ENCODE results near the gene GALNT17. TPM values are rescaled to one million over a fixed set of nuclear protein-coding genes. Genes with fewer than 3 reads are reported as not detected.
"Not testable (repeated sequence)": the region's sequence is repeated elsewhere in the genome, so short reads cannot be mapped to it uniquely, and the experiment has no call there.

Gene GALNT17
- total RNA-seq, 2 donors from 2014 or later: not detected

DNA sequence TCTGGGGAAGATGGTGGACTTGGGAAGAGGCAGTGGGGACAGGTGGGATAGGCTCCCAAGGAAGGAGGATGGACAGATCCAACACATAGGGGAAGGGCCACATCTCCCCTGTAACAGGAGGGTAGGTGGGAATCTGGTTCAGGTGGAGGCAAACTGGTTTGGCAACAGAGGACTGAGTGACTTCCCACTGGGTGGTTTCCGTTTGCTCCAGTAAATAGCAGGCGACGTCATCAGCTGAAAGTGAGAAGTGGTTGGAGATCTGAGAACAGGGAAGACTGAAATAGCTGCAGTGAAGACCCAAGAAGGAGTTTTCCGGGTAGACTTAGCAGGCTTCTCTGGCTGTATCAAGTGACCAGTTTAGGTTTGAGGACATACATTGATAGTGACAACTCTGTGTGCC is 504.4 kb downstream of the GALNT17 start:
- Mint-ChIP-seq H3K27me3 (no peaks in the 10 kb centered on the region), H3K27ac (no peak overlapping the region), H3K36me3 (ENCODE audit: low read depth) (no peaks in the 10 kb centered on the region), H3K4me1 (no peaks in the 10 kb centered on the region), H3K4me3 (no peak overlapping the region)
- DNase-seq (no peak), ATAC-seq (no peak)
- H3K9me3 ChIP-seq (ENCODE audit: control insufficient read depth, low read length, poor library complexity, severe bottlenecking): no peaks in the 10 kb centered on the region

DNA sequence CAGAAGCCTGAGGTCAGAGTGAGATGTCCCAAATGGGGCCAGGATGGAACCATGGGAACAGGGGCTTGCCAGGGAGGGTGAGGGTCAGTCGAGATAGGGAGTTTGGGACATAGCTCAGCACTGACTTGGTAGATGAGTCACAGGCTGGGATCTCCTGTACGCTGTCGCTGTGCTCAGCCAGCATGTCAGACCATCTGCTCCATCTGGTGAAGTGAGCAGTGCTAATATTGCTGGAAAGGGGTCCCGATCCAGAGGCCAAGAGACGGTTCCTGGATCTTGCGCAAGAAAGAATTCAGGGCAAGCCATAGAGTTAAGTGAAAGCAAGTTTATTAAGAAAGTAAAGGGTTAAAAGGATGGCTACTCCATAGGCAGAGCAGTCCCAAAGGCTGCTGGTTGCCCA is 505.6 kb downstream of the GALNT17 start:
- ATAC-seq: no peak
- no peak for DNase-seq
- Mint-ChIP-seq H3K36me3 (ENCODE audit: low read depth) (no peaks in the 10 kb centered on the region), H3K27me3 (no peaks in the 10 kb centered on the region), H3K4me1 (no peaks in the 10 kb centered on the region), H3K27ac (no peak overlapping the region), H3K4me3 (no peak overlapping the region)
- H3K9me3 ChIP-seq (ENCODE audit: control insufficient read depth, low read length, poor library complexity, severe bottlenecking): no peaks in the 10 kb centered on the region

DNA sequence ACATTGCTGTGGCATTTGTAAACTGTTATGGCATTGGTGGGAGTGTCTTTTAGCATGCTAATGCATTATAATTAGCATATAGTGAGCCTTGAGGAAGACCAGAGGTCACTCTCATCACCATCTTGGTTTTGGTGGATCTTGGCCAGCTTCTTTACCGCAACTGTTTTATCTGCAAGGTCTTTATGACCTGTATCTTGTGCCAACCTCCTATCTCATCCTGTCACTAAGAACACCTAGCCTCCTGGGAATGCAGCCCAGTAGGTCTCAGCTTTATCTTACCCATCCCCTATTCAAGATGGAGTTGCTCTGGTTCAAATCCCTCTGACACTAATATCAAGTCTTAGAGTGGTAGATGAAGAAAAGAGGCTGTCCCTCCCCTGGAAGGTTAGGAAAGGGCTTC is 506.2 kb downstream of the GALNT17 start:
- no peaks in the 10 kb centered on the region for H3K4me1 Mint-ChIP-seq
- ATAC-seq: no peak

DNA sequence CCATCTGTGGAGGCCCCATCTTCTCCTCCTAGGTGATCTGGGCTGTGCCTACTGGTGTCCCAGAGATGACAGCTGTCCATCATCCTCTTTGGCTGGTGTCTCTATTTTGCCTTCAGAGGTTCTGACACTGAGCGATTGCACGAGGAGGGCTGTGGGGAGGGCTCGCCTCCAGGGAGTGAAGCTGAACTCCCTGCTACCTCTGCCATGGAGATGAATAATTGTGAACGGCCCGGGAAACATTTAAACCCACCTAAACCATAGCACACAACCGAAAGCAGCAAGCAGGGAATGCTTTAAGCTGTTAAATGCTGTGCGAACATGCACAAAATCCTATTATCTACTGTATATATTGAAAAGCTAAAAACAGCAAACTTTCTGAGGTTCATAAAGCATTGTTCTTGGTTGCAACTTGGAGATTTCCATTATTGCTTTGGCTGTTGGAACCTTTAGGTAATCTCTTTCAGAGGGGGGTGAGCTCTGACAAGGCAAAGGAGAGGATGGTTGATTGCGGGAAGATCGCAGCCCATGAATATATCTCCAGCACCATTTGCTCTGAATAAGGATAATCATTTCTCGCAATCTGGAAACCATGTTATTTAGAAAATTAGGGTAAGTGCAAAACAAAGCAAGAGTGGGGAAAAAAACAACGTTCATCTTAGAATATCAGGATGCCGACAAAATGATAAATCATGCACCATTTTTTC is 507.6 kb downstream of the GALNT17 start:
- H3K9me3 ChIP-seq (ENCODE audit: control insufficient read depth, low read length, poor library complexity, severe bottlenecking): no peaks in the 10 kb centered on the region
- Mint-ChIP-seq H3K36me3 (ENCODE audit: low read depth) (no peaks in the 10 kb centered on the region), H3K27ac (no peak overlapping the region), H3K27me3 (no peaks in the 10 kb centered on the region), H3K4me3 (no peak overlapping the region), H3K4me1 (no peaks in the 10 kb centered on the region)
- no peak for ATAC-seq
- DNase-seq: no peak

More for the DNA sequence above, 506.2 kb downstream of the GALNT17 start:
- no peak overlapping the region for H3K4me3 Mint-ChIP-seq
- no peak for DNase-seq
- H3K27ac Mint-ChIP-seq: no peak overlapping the region
- no peaks in the 10 kb centered on the region for H3K9me3 ChIP-seq (ENCODE audit: control insufficient read depth, low read length, poor library complexity, severe bottlenecking)
- H3K36me3 Mint-ChIP-seq (ENCODE audit: low read depth): no peaks in the 10 kb centered on the region
- H3K27me3 Mint-ChIP-seq: no peaks in the 10 kb centered on the region

DNA sequence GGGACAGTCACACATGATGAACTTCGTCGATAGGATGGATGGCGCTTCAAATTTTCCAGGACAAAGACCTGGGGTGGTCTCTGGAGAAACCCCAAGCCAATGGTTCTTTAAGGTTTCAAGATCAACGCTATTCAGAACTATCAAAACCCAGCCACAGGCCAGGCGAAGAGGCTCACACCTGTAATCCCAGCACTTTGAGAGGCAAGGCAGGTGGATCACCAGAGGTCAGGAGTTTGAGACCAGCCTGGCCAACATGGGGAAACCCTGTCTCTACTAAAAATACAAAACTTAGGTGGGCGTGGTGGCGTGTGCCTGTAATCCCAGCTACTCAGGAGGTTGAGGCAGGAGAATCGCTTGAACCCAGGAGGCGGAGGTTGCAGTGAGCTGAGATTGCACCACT is 511.1 kb downstream of the GALNT17 start:
- H3K27ac Mint-ChIP-seq; H3K4me1 Mint-ChIP-seq; H3K36me3 Mint-ChIP-seq (ENCODE audit: low read depth); H3K9me3 ChIP-seq (ENCODE audit: control insufficient read depth, low read length, poor library complexity, severe bottlenecking); ATAC-seq; H3K4me3 Mint-ChIP-seq; DNase-seq; H3K27me3 Mint-ChIP-seq: not testable (repeated sequence)

DNA sequence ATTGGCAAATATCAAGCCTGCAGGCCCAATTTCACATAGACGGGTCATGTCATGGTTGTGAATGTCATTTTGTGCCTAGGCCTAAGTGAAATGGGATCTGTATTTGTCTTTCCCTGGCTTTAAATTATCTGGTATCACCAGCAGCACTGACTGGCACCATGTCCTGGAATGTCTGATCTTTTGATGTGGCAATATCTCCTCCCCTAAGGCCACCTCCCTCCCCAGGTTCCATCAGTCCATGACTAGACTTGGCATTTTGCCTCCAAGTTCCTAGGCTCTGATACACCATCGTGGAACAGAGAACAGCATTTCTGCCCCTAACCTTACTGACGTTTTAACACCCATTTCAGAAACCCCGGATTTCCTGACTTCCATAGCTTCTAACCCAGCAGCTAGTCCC is 513.9 kb downstream of the GALNT17 start:
- Mint-ChIP-seq H3K36me3 (ENCODE audit: low read depth) (no peaks in the 10 kb centered on the region), H3K4me1 (no peaks in the 10 kb centered on the region), H3K4me3 (no peak overlapping the region), H3K27ac (no peak overlapping the region), H3K27me3 (no peaks in the 10 kb centered on the region)
- H3K9me3 ChIP-seq (ENCODE audit: control insufficient read depth, low read length, poor library complexity, severe bottlenecking): no peaks in the 10 kb centered on the region
- ATAC-seq (no peak), DNase-seq (no peak)

DNA sequence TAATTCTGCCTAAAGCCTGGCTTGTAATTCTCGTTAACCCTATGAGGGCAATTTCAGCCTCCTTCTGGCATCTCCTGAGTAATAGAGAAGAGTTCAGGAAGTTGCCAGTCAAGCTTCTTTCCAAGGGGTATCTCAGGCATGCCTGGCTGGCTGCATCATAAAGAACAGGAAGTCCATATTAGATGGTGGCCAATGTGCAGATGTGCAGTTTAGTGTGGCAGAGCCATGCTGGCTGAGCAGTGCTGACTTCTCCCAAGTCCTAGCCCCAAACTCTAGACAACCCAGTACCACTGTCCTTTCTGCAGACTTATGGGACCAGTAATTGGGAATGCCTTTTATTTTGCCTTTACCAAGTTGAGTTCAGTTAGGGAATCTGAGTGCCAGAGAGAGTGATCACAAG is 517.9 kb downstream of the GALNT17 start:
- no peaks in the 10 kb centered on the region for H3K9me3 ChIP-seq (ENCODE audit: control insufficient read depth, low read length, poor library complexity, severe bottlenecking)
- no peaks in the 10 kb centered on the region for H3K27me3 Mint-ChIP-seq
- H3K36me3 Mint-ChIP-seq (ENCODE audit: low read depth): no peaks in the 10 kb centered on the region
- no peak for DNase-seq
- ATAC-seq: no peak
- no peak overlapping the region for H3K4me3 Mint-ChIP-seq
- no peak overlapping the region for H3K27ac Mint-ChIP-seq
- no peaks in the 10 kb centered on the region for H3K4me1 Mint-ChIP-seq

DNA sequence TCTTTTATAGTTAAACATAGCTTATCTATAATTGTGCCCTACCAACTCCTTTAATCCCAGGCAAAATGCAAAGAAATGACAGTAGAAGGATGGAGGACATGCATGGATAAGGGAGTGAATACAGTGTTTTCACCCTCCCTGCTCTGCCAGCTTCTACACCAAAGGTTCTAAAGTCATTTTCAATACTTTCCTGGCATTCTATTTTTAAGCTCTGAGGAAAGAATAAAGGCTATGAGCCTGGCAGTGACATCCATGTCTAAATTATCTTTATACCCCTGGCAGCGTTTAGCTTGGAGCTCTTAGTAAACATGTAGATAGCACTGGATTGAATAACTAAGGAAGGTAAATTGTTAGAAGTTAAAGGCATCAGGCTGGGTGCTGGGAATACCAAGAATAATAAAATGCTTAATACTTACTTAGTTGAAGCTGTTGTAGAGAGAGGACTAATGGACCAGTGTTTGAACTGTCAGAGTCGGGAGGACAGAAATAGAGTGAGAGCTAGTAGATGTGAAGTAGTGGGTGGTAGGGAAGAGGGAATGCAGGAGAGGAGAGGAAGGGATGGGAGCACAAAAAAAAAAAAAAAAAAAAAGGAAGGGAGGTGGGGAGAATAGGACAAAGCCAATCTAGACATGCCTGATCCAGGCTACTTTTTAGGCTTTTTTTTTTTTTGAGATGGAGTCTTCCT is 518.9 kb downstream of the GALNT17 start:
- H3K36me3 Mint-ChIP-seq (ENCODE audit: low read depth): no peaks in the 10 kb centered on the region
- DNase-seq (no peak), ATAC-seq (no peak)
- no peaks in the 10 kb centered on the region for H3K27me3 Mint-ChIP-seq
- no peak overlapping the region for H3K4me3 Mint-ChIP-seq
- H3K9me3 ChIP-seq (ENCODE audit: control insufficient read depth, low read length, poor library complexity, severe bottlenecking): no peaks in the 10 kb centered on the region
- H3K27ac Mint-ChIP-seq: no peak overlapping the region
- no peaks in the 10 kb centered on the region for H3K4me1 Mint-ChIP-seq

DNA sequence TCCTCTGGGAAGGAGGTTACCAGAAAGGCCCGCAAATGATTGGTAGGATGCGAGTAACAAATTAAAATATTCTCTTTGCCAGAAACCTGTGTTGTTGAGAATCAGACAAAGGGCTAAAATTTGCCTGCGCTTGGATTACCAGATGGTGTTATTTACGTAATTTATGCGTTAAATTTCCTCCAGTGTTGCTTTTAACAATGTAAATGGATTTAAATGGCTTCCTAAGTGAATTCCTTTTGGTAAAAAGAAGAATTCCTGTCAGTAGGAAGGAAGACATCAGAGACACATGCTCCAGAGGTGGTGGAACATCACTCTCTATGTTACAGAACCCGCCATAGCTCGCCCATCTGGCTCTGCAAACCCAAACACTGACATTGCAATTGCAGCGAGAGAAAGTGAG is 520.6 kb downstream of the GALNT17 start:
- Mint-ChIP-seq H3K27me3 (no peaks in the 10 kb centered on the region), H3K4me3 (no peak overlapping the region), H3K4me1 (no peaks in the 10 kb centered on the region), H3K36me3 (ENCODE audit: low read depth) (no peaks in the 10 kb centered on the region), H3K27ac (no peak overlapping the region)
- ATAC-seq (no peak), DNase-seq (no peak)
- H3K9me3 ChIP-seq (ENCODE audit: control insufficient read depth, low read length, poor library complexity, severe bottlenecking): no peaks in the 10 kb centered on the region

DNA sequence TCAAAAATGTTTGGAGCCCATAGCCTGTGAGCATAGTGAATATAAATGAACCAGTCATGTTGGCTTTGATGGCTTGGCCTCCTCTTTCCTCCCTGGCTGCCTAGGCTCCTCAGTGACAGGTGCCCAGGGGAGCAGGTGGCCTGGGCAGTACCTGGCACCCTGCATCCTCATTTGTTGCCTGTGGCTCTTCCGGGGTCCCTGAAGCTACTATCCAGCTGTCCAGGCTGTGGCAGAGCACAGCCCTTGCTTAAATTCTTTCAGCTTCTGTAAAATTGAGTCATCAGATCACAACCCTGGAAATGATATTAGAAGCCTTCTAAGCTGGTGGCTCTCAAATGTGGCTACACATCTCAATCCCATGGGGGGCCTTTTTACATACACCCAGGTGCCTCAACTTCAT is 525.4 kb downstream of the GALNT17 start:
- no peaks in the 10 kb centered on the region for H3K9me3 ChIP-seq (ENCODE audit: control insufficient read depth, low read length, poor library complexity, severe bottlenecking)
- no peak overlapping the region for H3K27ac Mint-ChIP-seq
- H3K36me3 Mint-ChIP-seq (ENCODE audit: low read depth): no peaks in the 10 kb centered on the region
- H3K4me1 Mint-ChIP-seq: no peaks in the 10 kb centered on the region
- H3K27me3 Mint-ChIP-seq: no peaks in the 10 kb centered on the region
- no peak overlapping the region for H3K4me3 Mint-ChIP-seq
- ATAC-seq (no peak), DNase-seq (no peak)

DNA sequence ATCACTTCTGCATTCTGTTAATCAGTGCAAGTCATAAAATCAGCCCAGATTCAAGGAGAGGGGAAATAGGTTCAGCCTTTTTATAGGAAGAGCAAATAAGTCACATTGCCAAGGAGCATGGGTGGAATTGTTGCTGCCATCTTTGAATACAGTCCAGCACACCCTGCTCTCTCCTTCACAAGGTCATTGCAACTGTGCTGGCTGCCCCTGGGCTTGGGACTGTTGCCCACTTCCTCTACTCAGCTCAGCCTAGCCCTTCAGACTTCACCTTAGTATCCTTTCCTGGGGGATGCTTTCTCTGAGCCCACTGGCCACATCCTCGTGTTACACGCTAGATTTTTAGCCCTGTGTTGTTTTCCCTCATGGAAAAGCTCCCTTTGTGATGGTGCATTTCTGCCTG is 527.7 kb downstream of the GALNT17 start:
- no peaks in the 10 kb centered on the region for H3K36me3 Mint-ChIP-seq (ENCODE audit: low read depth)
- no peak overlapping the region for H3K4me3 Mint-ChIP-seq
- DNase-seq (no peak), ATAC-seq (no peak)
- H3K27ac Mint-ChIP-seq: no peak overlapping the region
- H3K27me3 Mint-ChIP-seq: no peaks in the 10 kb centered on the region
- no peaks in the 10 kb centered on the region for H3K4me1 Mint-ChIP-seq
- no peaks in the 10 kb centered on the region for H3K9me3 ChIP-seq (ENCODE audit: control insufficient read depth, low read length, poor library complexity, severe bottlenecking)

DNA sequence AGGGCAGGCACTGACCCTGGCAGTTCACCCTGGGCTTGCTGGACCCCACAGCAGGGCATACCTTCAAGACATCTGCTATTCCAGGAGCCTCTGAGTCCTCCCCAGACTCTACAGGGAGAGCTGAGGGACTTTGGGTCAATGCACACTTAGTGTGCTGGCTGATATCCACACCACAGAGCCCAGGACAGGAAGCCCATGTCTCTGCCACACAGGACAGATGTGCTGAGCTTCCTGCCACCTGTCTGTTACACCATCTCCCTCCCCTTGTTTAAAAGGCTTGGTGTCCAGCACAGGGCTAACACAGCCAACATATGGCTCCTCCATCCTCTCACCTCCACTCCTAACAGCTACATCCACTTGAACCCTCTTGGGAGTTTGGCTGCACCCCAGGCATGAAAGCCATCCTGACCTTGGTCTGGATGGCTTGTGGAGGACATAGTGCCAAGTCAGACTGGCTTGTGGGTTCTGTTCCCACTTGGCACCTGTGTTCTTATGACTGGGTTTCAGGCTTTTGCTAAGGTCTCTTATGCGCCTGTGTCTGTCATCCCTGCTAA is 529.8 kb downstream of the GALNT17 start:
- no peak for DNase-seq
- no peaks in the 10 kb centered on the region for H3K9me3 ChIP-seq (ENCODE audit: control insufficient read depth, low read length, poor library complexity, severe bottlenecking)
- H3K27ac Mint-ChIP-seq: no peak overlapping the region
- no peaks in the 10 kb centered on the region for H3K4me1 Mint-ChIP-seq
- H3K27me3 Mint-ChIP-seq: no peaks in the 10 kb centered on the region
- no peaks in the 10 kb centered on the region for H3K36me3 Mint-ChIP-seq (ENCODE audit: low read depth)
- H3K4me3 Mint-ChIP-seq: no peak overlapping the region
- ATAC-seq: no peak

DNA sequence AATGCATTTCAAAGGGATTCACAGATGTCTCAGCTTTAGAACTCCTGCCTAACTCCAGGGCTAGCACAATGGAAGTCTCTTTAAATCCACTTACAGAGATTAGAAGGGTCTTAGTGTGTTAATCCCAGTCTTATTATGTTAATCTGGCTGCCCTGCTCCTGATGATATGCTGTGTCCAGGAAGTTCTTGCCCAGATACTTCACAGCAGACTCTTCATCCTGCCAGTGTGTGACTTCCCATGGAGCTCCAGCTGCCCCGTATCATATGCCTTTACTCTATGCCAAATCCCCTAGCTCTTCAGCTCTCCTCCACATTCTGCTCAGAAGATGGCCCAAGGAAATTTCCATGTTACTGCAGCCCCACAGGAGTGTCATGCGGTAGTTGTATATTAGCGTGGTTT is 533.8 kb downstream of the GALNT17 start:
- Mint-ChIP-seq H3K27ac (no peak overlapping the region), H3K4me3 (no peak overlapping the region), H3K4me1 (no peaks in the 10 kb centered on the region), H3K36me3 (ENCODE audit: low read depth) (no peaks in the 10 kb centered on the region), H3K27me3 (no peaks in the 10 kb centered on the region)
- H3K9me3 ChIP-seq (ENCODE audit: control insufficient read depth, low read length, poor library complexity, severe bottlenecking): no peaks in the 10 kb centered on the region
- DNase-seq (no peak), ATAC-seq (no peak)

DNA sequence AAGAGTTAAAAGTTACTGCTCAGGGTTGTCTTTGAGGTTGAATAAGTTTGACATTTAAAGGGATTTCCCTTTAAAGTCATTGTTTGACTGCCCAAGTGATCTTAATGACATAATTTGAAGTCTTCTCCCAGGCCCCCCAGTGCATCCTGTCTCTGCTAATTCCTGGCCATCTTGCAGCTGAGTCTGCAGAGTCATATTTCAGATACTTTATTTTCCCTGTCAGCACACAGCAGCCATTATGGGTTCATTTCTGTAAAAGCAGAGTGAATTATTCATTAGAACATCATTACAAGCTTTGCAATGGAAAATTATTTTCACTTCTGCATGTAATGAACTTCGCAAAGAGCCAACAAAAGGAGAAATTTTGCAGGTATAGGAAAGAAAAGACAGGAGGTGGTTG is 536.6 kb downstream of the GALNT17 start:
- Mint-ChIP-seq H3K27ac (no peak overlapping the region), H3K4me1 (no peaks in the 10 kb centered on the region), H3K27me3 (no peaks in the 10 kb centered on the region), H3K36me3 (ENCODE audit: low read depth) (no peaks in the 10 kb centered on the region), H3K4me3 (no peak overlapping the region)
- no peaks in the 10 kb centered on the region for H3K9me3 ChIP-seq (ENCODE audit: control insufficient read depth, low read length, poor library complexity, severe bottlenecking)
- ATAC-seq (no peak), DNase-seq (no peak)
